Left kidney (tissue), 2 donors: ENCODE results near the gene CELF5. TPM values are rescaled to one million over a fixed set of nuclear protein-coding genes. Genes with fewer than 3 reads are reported as not detected.

ENCODE experiments used
- DNase-seq: peaks from one replicate; pipeline ENCODE4 v3.0.0-alpha.2; 2013
- polyA plus RNA-seq: library from polyadenylated mRNA; unstranded; fragments of 120-200 nt; gene quantifications from one replicate; pipeline ENCODE4 v1.2.1, GENCODE V29; 2013; ENCODE audit not compliant: insufficient read length

Gene CELF5
- polyA plus RNA-seq, 1 donor = 0.96 TPM

GRCh38 chr19:3238066-3238561 is 13.7 kb downstream of the CELF5 start:
- DNase-seq = no peak

- DNase-seq = no peak
Measured at GRCh38 chr19:3239367-3239766, 14.9 kb downstream of the CELF5 start.

- DNase-seq = peak; percentile 78
Measured at GRCh38 chr19:3243819-3244700, 19.6 kb downstream of the CELF5 start.

- DNase-seq = no peak
Measured at GRCh38 chr19:3245050-3245449, 20.6 kb downstream of the CELF5 start.

- DNase-seq = no peak
Measured at GRCh38 chr19:3248728-3249326, 24.4 kb downstream of the CELF5 start.

- DNase-seq = no peak
Measured at GRCh38 chr19:3249408-3249807, 24.9 kb downstream of the CELF5 start.

GRCh38 chr19:3250675-3251074 is 26.2 kb downstream of the CELF5 start:
- DNase-seq = no peak

GRCh38 chr19:3251229-3251628 is 26.8 kb downstream of the CELF5 start:
- no peak for DNase-seq

GRCh38 chr19:3252650-3253049 is 28.2 kb downstream of the CELF5 start:
- no peak for DNase-seq

GRCh38 chr19:3253270-3253669 is 28.8 kb downstream of the CELF5 start:
- no peak for DNase-seq

GRCh38 chr19:3254520-3254919 is 30.1 kb downstream of the CELF5 start:
- no peak for DNase-seq

- DNase-seq = no peak
Measured at GRCh38 chr19:3257071-3257470, 32.6 kb downstream of the CELF5 start.

GRCh38 chr19:3262362-3262761 is 37.9 kb downstream of the CELF5 start:
- no peak for DNase-seq

- no peak for DNase-seq
Measured at GRCh38 chr19:3263866-3264265, 39.4 kb downstream of the CELF5 start.

GRCh38 chr19:3265432-3265831 is 41.0 kb downstream of the CELF5 start:
- DNase-seq = no peak

GRCh38 chr19:3266092-3266693 is 41.7 kb downstream of the CELF5 start:
- DNase-seq = no peak

GRCh38 chr19:3266792-3267514 is 42.5 kb downstream of the CELF5 start:
- DNase-seq = no peak

GRCh38 chr19:3268326-3268725 is 43.9 kb downstream of the CELF5 start:
- DNase-seq = no peak

GRCh38 chr19:3268763-3269162 is 44.3 kb downstream of the CELF5 start:
- no peak for DNase-seq

- DNase-seq = no peak
Measured at GRCh38 chr19:3269916-3270671, 45.6 kb downstream of the CELF5 start.

- no peak for DNase-seq
Measured at GRCh38 chr19:3270902-3271301, 46.4 kb downstream of the CELF5 start.
